Neural progenitor cell (in vitro differentiated cells): ENCODE results near the gene KCNMA1. TPM values are rescaled to one million over a fixed set of nuclear protein-coding genes. Genes with fewer than 3 reads are reported as not detected.

ENCODE experiments used
- DNase-seq: peaks from one replicate; pipeline ENCODE4 v3.0.0-alpha.2; 2016; ENCODE audit warnings: low spot score
- H2AFZ ChIP-seq: fragments of 200-600 bp; sonication (generic); replicated peaks from 2 replicates; pipeline ENCODE4 v1.6.1; 2016; ENCODE audit warnings: antibody characterized with exemption
- H3F3A ChIP-seq: fragments of 200-600 bp; sonication (generic); 2 replicates; pipeline ENCODE4 v1.6.1; 2016; ENCODE audit warnings: antibody characterized with exemption, low read depth
- H3K27ac ChIP-seq: fragments of 200-600 bp; sonication (generic); 2 replicates; pipeline ENCODE4 v1.5.1; 2016; ENCODE audit warnings: mild to moderate bottlenecking
- H3K27me3 ChIP-seq: fragments of 200-600 bp; sonication (generic); 2 replicates; pipeline ENCODE4 v1.6.1; 2016; ENCODE audit warnings: mild to moderate bottlenecking, moderate library complexity
- H3K36me3 ChIP-seq: fragments of 200-600 bp; sonication (generic); 2 replicates; pipeline ENCODE4 v1.5.1; 2016
- H3K4me1 ChIP-seq: fragments of 200-600 bp; sonication (generic); 2 replicates; pipeline ENCODE4 v1.6.1; 2016; ENCODE audit warnings: mixed run types
- H3K4me2 ChIP-seq: fragments of 200-600 bp; sonication (generic); 2 replicates; pipeline ENCODE4 v1.6.1; 2016
- H3K4me3 ChIP-seq: fragments of 200-600 bp; sonication (generic); 2 replicates; pipeline ENCODE4 v1.5.1; 2016
- H3K79me2 ChIP-seq: fragments of 200-600 bp; sonication (generic); 2 replicates; pipeline ENCODE4 v1.6.1; 2016; ENCODE audit warnings: low read depth
- H3K9ac ChIP-seq: fragments of 200-600 bp; sonication (generic); 2 replicates; pipeline ENCODE4 v1.6.1; 2016
- H3K9me3 ChIP-seq: fragments of 200-600 bp; sonication (generic); 2 replicates; pipeline ENCODE4 v1.5.1; 2016; ENCODE audit warnings: low read depth
- H4K20me1 ChIP-seq: fragments of 200-600 bp; sonication (generic); 2 replicates; pipeline ENCODE4 v1.6.1; 2016; ENCODE audit warnings: low read depth
- H3K27ac Mint-ChIP-seq: 3 replicates; pipeline ENCODE4 v1.8.0; 2021; ENCODE audit warnings: mixed read lengths
- H3K27me3 Mint-ChIP-seq: 2 replicates; pipeline ENCODE4 v1.8.0; 2022; ENCODE audit warnings: low read depth, mild to moderate bottlenecking, inconsistent platforms, moderate library complexity, mixed read lengths; ENCODE audit not compliant: insufficient read depth
- H3K36me3 Mint-ChIP-seq: 3 replicates; pipeline ENCODE4 v1.8.0; 2021; ENCODE audit warnings: mixed read lengths
- H3K4me1 Mint-ChIP-seq: 3 replicates; pipeline ENCODE4 v1.8.0; 2021; ENCODE audit warnings: mixed read lengths
- H3K4me3 Mint-ChIP-seq: 3 replicates; pipeline ENCODE4 v1.8.0; 2021; ENCODE audit warnings: mild to moderate bottlenecking, moderate library complexity, mixed read lengths
- H3K9me3 Mint-ChIP-seq: 3 replicates; pipeline ENCODE4 v1.8.0; 2020; ENCODE audit warnings: mixed read lengths
- EZH2 ChIP-seq: fragments of 200-600 bp; sonication (generic); IDR thresholded peaks from 2 replicates; pipeline ENCODE4 v1.6.1; 2017; ENCODE audit warnings: antibody characterized with exemption, mild to moderate bottlenecking, moderate library complexity
- EZH2phosphoT487 ChIP-seq: fragments of 200-600 bp; sonication (generic); IDR thresholded peaks from 2 replicates; pipeline ENCODE4 v1.6.1; 2017; ENCODE audit warnings: antibody characterized with exemption
- total RNA-seq: library from RNA; depleted of rRNA; stranded (reverse); fragments of >200 nt; gene quantifications from 2 replicates; pipeline ENCODE4 v1.2.3, GENCODE V29; 2015; ENCODE audit warnings: low replicate concordance
- TF ChIP-seq, protein P1 (sequence below): fragments of 200-600 bp; sonication (generic); IDR thresholded peaks from 2 replicates; pipeline ENCODE4 v1.5.1; 2017; ENCODE audit warnings: antibody characterized with exemption, mild to moderate bottlenecking

KCNMA1 gene
- total RNA-seq, 1 donor from 2014 or later, result 2.4 TPM

DNA sequence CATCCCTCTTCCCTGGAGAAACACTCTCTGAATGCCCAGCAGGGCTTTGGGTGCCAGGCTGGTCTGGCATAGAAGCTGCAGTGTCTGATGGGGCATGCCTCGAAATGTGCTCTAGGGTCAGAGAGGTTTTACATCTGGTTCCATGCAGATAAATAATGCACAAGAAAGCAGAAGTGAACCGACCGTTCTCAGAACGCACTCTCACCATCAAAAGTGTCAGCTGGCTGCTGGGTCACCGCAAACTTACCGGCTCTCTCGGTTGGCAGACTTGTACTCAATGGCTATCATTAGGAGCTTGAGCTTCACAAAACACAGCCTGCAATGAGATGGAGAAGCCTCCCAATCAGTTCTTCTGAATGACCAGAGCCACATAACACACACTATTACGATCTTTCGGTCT is 610.0 kb downstream of the KCNMA1 start:
- no peaks in the 10 kb centered on the region for H3K9me3 Mint-ChIP-seq
- Histone ChIP-seq H3K4me2 (no peak overlapping the region), H3K36me3 (no peaks in the 10 kb centered on the region), H3F3A (no peaks in the 10 kb centered on the region), H2AFZ (no peak overlapping the region), H3K9ac (no peak overlapping the region), H4K20me1 (no peaks in the 10 kb centered on the region), H3K27me3 (no peaks in the 10 kb centered on the region), H3K79me2 (no peaks in the 10 kb centered on the region), H3K4me3 (no peak overlapping the region), H3K4me1 (no peaks in the 10 kb centered on the region), H3K9me3 (no peaks in the 10 kb centered on the region), H3K27ac (no peak overlapping the region)
- no peak for DNase-seq
- TF ChIP-seq EZH2 (no peak), EZH2phosphoT487 (no peak)
- TF ChIP-seq, protein P1, sequence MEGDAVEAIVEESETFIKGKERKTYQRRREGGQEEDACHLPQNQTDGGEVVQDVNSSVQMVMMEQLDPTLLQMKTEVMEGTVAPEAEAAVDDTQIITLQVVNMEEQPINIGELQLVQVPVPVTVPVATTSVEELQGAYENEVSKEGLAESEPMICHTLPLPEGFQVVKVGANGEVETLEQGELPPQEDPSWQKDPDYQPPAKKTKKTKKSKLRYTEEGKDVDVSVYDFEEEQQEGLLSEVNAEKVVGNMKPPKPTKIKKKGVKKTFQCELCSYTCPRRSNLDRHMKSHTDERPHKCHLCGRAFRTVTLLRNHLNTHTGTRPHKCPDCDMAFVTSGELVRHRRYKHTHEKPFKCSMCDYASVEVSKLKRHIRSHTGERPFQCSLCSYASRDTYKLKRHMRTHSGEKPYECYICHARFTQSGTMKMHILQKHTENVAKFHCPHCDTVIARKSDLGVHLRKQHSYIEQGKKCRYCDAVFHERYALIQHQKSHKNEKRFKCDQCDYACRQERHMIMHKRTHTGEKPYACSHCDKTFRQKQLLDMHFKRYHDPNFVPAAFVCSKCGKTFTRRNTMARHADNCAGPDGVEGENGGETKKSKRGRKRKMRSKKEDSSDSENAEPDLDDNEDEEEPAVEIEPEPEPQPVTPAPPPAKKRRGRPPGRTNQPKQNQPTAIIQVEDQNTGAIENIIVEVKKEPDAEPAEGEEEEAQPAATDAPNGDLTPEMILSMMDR, result no peak
- no peaks in the 10 kb centered on the region for H3K27me3 Mint-ChIP-seq
- no peak overlapping the region for H3K27ac Mint-ChIP-seq
- peaks cover 9% of the 10 kb centered on the region for H3K4me1 Mint-ChIP-seq
- no peak overlapping the region for H3K4me3 Mint-ChIP-seq
- no peaks in the 10 kb centered on the region for H3K36me3 Mint-ChIP-seq

DNA sequence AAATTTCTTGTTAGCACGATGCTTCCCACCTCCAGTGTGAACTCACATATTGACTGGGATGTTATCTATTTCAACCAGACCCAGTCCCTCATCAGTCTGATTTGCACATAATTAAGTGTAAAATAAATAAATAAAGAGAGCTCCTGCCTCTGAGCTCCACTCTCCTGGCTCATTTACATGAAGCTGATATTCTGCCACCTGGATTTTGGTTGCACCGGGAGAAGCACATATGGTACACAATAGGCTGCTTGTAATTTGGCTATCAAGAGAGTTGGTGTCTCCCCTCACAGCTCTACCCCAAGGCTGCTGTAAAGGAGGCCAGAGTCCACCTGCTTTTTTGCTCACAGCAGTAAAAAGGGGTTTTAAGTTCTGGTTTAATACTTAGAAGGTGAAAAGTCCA is 610.5 kb downstream of the KCNMA1 start:
- H3K4me3 Mint-ChIP-seq, result no peak overlapping the region
- H3K27ac Mint-ChIP-seq, result no peak overlapping the region
- no peaks in the 10 kb centered on the region for H3K36me3 ChIP-seq
- no peak for DNase-seq
- H3K4me3 ChIP-seq, result no peak overlapping the region
- no peak overlapping the region for H3K27ac ChIP-seq
- H3K27me3 Mint-ChIP-seq, result no peaks in the 10 kb centered on the region
- H3K79me2 ChIP-seq, result no peaks in the 10 kb centered on the region
- no peaks in the 10 kb centered on the region for H3K27me3 ChIP-seq
- no peak overlapping the region for H2AFZ ChIP-seq
- H3K4me1 ChIP-seq, result no peaks in the 10 kb centered on the region
- TF ChIP-seq EZH2, result no peak
- no peaks in the 10 kb centered on the region for H4K20me1 ChIP-seq
- no peaks in the 10 kb centered on the region for H3F3A ChIP-seq
- no peak overlapping the region for H3K4me2 ChIP-seq
- no peaks in the 10 kb centered on the region for H3K9me3 Mint-ChIP-seq
- no peak overlapping the region for H3K9ac ChIP-seq
- no peaks in the 10 kb centered on the region for H3K9me3 ChIP-seq
- peaks cover 9% of the 10 kb centered on the region for H3K4me1 Mint-ChIP-seq
- no peaks in the 10 kb centered on the region for H3K36me3 Mint-ChIP-seq

DNA sequence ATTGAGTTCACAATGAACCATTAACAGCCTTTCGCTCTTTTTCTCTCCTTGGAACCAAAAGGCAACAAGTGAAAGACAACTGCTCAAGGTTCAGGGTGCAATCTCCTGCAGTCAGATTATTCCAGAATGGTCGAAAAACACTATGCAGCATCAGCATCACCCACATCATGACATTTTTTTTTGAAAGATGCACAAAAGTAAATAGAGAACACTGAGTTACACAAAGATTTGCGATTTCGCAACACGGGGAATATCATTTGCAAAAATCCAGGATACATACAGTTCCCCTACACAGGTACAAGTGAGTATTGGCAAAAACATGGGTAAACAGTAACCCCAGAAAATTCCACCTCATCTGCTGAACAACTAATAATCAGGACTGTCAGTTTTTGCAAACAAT is 611.5 kb downstream of the KCNMA1 start:
- Histone ChIP-seq H2AFZ (no peak overlapping the region), H3K9me3 (no peaks in the 10 kb centered on the region), H3K36me3 (no peaks in the 10 kb centered on the region), H3K9ac (no peak overlapping the region), H3K27ac (no peak overlapping the region), H3K27me3 (no peaks in the 10 kb centered on the region), H3F3A (no peaks in the 10 kb centered on the region), H3K79me2 (no peaks in the 10 kb centered on the region), H4K20me1 (no peaks in the 10 kb centered on the region), H3K4me2 (no peak overlapping the region), H3K4me3 (no peak overlapping the region), H3K4me1 (no peaks in the 10 kb centered on the region)
- Mint-ChIP-seq H3K27me3 (no peaks in the 10 kb centered on the region), H3K4me3 (no peak overlapping the region), H3K9me3 (no peaks in the 10 kb centered on the region), H3K4me1 (peaks cover 9% of the 10 kb centered on the region), H3K36me3 (no peaks in the 10 kb centered on the region), H3K27ac (no peak overlapping the region)
- TF ChIP-seq, protein P1, result no peak
- TF ChIP-seq EZH2phosphoT487 (no peak), EZH2 (no peak)
- no peak for DNase-seq

DNA sequence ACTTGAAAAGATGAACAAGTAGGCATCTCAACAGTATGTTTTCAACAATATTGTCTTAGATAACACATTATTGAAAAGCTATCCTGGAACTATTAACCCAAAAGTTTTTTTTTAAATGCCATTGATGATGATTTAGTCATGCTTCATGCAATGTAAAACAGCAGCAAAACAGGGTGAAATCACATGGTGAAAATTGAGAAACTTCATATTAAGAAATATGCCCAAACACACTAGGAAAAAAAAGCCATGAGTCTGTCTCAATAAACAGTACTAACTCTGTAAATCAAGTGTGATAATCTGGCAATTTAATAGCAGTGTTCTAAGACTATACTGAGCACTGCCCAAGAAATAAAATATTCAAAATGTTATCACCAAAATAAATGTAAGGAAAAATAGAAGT is 613.1 kb downstream of the KCNMA1 start:
- Mint-ChIP-seq H3K36me3 (no peaks in the 10 kb centered on the region), H3K4me3 (no peak overlapping the region), H3K27me3 (no peaks in the 10 kb centered on the region), H3K27ac (no peak overlapping the region), H3K9me3 (no peaks in the 10 kb centered on the region), H3K4me1 (peaks cover 6% of the 10 kb centered on the region)
- H3K27ac ChIP-seq, result no peak overlapping the region
- TF ChIP-seq, protein P1, result no peak
- no peak for TF ChIP-seq EZH2phosphoT487
- TF ChIP-seq EZH2, result no peak
- H3K9me3 ChIP-seq, result no peaks in the 10 kb centered on the region
- no peaks in the 10 kb centered on the region for H3K36me3 ChIP-seq
- H3F3A ChIP-seq, result no peaks in the 10 kb centered on the region
- no peaks in the 10 kb centered on the region for H3K27me3 ChIP-seq
- no peak overlapping the region for H3K9ac ChIP-seq
- no peak overlapping the region for H3K4me2 ChIP-seq
- no peaks in the 10 kb centered on the region for H3K79me2 ChIP-seq
- no peak overlapping the region for H2AFZ ChIP-seq
- no peak for DNase-seq
- no peaks in the 10 kb centered on the region for H3K4me1 ChIP-seq
- no peaks in the 10 kb centered on the region for H4K20me1 ChIP-seq
- H3K4me3 ChIP-seq, result no peak overlapping the region
